ENCODE measurements around the gene RASL11B.
A peak's percentile ranks its signal among the peaks of the same experiment; 100 is the strongest.

Gene RASL11B

DNA sequence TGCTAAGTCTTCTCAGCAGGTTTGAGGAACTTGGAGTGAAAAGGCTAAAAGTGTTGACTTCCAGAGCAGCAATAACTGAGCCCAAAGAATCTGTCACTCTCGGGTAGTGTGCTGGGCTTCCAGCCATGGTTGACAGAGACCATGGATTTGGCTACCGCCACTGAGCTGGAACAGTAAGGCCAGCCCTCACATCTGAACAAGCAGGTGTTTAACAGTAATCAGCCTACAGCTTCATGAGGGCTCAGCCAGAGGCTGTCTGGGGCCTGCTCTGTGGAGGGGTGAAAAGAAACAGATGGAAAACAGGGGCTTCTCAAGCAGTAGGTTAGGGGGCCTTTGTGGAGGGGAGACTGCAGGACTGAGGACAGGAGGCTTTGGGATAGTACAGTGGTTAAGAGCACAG is 14.9 kb downstream of the RASL11B start:
- no peak for DNase-seq

DNA sequence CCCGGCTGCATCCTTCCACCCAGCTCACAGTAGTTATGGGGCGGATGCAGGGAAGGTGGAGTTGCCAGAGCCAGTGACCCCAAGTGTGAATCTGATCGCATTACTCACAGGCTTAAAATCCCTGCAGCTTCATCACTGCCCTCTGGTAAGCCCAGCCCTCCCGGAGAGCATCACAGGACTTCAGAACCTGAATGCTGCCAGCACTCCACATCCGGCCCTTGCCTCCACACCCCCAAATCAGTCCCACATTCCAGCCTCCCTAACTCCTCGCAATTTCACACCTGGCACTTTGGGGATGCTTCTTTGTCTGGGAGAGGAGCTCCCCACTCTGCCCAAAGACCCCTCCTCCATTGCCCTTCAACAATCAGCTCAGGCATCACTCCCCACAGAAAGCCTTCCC is 15.6 kb downstream of the RASL11B start:
- no peak for DNase-seq

DNA sequence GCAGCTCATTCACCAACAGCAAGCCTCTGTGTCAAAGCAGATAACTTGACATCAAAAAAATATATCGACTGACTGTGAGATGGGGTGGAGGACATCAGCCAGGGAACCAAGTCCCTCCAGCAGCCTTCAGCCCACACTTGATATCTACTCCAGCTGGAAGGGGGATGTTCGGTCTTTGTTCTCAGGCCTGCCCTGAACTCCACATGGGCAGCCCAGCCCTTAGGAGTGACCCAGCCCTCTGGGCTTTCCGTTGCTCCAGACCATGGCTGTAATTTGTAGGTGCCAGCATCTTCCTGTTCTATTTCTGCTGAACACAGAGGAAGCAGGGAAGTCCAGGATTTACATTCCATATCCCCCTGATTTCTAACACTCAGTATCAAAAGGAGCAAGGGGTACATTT is 17.4 kb downstream of the RASL11B start:
- no peak for DNase-seq

DNA sequence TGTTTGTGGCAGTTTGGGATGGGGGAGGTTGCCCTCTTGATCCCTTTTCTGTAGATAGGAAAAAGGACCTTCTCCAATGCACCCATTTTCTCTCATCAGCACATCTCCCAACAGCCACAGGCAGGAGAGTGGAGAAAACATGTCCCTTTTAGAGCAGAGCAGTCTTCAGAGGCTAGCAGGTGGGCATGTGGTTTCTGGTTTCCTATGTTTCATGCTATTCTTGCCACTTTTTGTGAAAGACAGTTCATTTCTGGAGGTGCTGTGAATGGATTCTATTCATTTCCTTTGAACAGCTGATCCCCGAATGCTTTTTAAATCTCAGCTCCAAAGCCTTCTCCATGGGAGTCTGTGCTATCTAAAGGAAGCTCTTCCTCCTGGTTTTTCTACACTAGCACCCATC is 18.9 kb downstream of the RASL11B start:
- no peak for DNase-seq

DNA sequence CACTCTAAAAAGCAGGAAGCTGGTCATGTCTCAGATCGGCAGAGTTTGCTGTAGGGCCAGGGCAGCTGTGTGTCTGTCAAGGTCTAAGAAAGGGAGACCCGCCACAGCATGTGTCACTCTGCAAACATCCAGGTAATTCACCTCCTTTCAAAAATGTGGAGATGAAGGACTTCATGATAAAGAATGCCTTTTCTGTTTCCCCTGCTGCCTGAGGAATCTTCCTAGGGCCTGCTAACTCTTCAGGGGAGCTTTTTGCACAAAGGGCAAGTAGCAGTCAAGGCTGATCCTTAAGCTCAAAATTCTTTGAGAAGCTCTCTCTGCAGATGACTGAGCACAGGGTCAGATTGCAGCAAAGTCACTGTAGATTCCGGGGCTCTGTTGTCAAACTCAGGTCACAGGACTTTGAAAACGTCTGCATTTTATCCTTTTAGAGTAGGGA is 21.1 kb downstream of the RASL11B start:
- no peak for DNase-seq

DNA sequence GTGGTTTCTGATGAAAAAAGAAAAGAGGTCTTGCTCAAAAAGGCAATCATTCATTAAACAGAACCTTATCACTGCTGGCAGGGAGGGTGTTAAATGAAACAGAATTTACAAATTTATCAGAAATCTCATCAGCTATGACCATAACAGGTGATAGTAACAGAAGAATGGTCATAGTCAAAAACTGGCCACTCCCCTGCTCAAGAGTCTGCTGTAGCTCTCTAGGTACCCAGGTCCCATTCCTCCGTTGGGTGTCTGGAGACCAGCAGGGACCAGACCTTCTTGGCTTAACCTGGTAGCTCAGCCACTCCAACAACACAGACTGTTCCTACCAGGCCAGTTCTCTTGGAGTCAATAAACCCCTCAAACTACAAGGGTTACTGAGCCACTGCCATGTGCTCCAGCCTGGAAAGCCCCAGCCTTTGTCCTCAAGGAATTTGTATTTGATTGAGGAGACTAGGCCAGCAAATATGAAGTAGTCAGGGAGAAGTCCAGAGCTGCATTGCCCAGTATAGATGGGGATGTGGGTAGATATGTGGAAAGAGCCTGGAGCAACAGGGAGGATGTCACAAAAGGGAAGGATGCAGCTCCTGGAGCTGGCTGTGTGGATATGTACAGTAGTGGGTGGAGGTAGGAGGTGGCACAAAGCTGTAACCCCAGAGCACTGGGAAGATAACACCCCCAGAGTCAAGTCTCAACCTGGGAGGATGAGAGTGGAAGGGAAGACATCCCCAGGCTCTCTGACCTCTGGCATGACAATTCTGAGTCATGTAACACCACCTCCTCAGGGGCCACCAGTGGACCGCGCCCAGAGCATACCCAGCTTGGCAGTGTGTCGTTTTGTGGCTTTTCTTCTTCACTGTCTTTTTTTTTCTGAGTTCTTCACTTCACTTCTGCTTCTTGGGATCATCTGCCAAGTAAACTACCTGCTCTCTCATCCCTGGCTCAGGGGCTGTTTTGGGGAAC is 21.9 kb downstream of the RASL11B start:
- no peak for DNase-seq

DNA sequence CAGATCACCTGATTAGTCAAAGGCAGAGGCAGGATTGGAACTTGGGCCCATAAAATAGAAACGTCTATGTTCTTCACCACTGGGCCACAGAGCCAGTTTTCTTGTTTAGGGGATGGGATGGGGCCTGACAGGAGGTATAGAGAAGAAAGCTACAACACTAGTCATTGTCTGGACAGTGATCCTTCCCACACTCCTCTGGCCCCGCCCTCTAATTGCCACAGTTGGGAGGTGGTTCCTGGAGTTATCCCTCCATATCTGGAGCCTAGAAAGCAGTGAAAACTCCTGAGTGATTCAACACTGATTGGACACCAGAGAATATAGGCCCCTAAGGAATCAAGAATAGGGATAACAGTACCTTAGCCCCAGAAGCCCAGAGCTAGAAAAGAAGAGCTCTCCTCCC is 22.9 kb downstream of the RASL11B start:
- DNase-seq, result no peak

DNA sequence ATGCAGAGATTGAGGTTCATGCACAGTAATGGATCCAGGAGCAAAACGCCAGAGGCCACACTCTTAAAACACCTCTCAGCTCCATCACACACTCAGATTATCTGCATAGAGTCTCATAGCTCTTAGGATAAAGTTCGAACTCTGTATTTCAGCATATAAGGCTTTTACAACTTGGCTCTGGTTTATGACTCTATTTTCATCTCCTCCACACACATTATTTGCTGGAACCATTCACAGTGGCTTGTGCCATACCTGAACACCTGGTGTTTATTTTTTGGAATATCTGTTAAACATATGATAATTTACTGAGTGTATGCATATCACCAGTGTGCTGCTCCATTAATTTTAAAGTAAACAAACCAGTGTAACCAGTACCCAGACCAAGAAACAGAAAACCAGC is 27.2 kb downstream of the RASL11B start:
- DNase-seq, result no peak

DNA sequence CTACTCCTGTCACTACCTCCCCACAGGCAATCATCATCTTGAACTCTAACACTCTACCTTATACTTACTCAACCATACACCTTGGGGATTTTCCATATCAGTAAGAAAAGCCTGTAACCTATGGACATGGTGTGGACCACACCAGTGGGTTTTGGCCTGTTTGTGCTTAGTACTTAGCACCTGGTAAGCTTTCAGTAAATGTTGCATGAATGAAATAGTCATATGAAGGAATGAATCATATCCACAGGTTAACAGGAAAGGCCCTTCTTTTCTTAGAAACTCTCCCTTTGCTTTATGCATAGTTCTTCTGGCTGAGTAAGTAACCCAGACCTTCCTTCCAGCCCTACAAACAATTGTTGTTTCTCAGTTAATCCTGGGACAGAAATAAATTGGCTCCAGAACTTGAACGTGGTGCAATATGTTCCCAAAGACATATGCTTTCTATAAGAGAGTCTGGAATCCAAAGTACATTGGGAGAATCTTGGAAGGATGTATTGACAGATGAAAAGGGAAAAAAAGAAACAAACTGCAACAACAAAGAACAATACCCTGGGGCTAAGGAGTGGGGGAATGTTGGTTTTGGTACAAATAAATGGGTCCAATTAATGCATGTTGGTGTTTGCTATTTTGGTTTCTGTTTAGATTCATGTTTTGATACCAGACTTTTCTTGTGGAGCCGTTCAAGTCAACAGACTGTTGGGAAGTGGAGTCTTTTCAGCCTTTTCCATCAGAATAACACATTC is 27.8 kb downstream of the RASL11B start:
- DNase-seq, result no peak

DNA sequence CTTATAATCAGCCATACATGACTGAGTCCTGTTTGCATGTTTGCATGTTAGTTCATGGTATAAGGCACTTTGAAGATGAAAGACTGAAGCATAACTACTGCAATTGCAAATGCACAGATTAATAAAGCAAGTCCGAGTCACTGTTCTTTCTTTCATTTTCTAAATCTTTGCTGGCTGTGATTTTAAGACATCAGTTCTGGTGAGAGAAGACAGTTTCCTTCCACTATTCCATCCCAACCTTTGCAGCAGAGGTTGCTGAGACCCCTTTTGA is 28.3 kb downstream of the RASL11B start:
- no peak for DNase-seq

DNA sequence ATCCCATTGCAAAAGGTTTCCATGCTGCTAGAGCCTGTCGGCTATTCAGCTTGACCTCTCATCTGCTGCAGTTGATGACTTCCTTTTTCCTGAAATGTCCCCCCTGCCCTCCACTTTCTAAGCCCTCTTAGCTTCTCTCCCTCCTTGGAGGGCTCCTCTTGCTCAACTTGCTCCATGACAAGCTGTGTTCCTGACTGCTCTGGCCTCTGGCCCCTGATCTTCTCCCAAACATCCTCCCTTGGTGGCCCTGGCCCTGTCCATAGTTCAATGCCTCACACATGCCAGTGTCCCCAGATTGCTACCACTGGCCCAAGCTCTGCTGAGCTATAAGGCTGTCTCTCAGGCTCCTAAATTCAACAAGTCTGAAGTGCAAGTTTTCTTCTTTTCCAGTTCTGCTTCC is 29.6 kb downstream of the RASL11B start:
- DNase-seq, result no peak

DNA sequence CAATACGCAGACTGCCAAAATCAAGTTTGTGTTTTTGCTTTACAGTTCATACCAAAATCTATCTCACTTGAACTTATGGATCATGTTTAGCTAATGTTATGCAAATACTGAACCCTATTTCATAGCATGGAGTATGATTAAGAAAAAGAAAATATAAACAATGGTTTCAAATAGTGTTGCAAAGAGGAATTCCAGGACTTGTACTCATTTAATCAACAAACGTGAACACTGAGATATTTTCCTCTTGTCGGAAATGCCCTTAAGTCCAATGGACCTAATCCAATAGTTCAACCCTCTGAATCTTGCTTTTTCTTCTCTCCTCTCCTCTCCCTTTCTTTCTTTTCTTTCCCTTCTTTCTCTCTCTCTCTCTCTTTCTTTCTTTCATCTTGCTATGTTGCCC is 30.8 kb downstream of the RASL11B start:
- DNase-seq, result no peak

DNA sequence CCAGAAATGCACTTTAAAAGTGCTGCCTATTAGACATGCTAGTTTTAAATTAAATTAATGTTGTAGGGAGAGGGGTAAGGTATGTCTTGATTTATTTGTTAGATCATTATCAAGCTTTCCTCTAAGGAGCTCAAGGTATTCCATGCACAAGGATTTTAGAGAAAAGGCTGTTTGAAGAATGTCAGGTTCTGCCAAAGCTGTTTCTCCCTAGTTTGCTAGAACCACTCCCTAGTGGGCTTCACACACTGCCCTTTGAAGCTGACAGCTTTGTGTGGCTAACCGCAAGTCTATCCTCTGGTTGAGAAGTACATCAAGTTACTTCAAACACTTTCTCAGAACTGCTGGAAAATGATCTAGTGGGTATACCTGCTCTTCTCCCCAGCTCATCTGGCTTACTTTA is 32.3 kb downstream of the RASL11B start:
- no peak for DNase-seq

DNA sequence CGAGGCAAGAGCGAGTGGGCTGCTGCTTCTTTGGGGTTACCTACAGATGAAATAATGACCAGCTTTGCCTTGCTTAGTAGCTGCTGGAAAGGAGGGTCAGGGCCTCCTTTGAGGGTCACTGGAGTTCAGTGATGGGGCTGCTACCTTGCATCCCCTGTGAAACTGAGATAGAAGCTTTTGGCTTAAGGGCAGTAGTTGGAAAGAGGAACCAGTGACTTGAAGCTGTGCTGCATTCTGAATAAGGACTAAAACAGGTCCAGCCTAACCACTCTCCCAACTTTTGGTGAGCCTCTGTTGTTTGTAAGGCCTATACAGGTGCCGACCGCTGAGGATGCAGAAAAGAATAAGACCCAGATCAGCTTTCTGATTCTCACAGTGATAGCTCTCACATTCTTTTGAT is 41.2 kb downstream of the RASL11B start:
- no peak for DNase-seq

DNA sequence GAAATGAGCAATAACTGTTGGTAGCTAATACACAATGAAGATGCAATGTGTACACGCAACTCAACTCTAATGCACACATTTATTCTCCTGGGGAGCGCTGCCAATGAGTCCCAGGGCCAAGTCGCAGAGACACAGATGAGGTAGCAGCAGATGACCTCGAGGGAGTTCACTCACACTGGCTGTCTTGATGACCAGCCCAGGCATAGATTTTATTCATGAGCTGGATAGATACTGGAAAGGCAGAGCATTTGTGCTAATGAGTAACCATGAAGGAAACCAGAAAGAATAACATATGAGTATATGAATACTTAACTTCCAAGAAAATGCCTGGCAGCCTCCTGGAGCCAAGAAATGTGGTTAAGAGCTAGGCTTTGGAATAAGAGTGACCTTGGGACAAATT is 42.3 kb downstream of the RASL11B start:
- no peak for DNase-seq

DNA sequence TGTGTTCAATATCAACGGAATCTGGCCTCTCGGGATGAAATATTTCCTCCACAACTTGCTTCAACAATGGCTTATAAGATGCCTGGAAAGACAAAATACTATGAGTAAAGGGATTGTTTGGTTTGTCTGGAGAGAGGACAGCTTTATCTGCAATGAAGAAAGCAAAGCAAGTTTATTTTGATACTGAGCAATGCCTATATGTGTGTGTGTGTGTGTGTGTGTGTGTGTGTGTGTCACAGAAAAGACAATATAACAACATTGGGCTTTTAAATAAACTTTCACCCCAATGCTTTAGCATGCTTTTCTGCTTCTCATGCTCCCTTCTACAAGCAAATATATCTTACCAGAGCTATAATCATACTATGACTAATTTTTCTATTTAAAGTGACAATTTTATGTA is 45.4 kb downstream of the RASL11B start:
- DNase-seq, result no peak

DNA sequence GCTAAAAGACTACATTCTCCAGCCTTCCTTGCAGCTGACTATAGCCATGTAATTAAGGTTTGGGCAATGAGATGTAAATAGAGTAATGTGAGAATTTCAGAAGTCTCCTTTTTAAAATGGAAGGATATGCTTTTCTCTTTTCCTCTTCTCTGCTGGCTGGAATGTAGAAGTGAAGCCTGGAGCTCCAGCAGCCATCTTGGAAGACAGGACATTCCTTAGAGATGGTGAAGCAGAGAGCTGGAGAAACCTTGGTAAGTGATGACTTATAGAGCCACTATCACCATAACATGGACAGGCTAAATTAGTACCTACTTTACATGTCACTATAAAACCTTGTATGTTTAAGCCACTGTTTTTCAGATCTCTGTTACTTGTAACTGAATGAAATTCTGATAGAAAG is 48.0 kb downstream of the RASL11B start:
- DNase-seq, result no peak

DNA sequence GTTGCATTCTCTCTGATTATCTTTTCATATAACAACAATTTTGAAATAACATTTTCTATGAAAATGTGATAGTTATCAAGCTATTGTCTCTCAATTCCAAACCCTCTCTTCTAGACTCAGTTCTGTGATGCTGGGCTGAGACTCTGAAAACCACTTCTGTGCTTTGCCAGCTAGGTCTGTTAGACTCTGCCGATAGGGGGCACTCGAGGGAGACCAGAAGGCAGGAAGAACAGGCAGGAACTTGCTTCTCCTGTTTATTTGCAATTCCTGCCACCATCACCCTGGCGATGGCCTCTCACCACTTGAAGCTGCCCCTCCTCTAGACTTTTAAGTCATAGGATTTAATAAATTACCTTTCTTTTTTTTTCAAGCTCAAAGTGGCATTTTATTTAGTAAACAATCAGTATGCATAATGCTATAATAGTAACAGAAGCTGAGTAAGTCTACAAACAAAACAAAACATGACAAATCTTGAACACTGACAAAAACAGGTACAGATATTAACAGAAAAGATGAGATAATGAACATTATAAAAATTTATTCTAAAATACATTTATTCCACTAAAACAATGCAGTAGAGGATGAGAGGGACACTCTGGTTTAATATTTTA is 49.7 kb downstream of the RASL11B start:
- DNase-seq, result peak; percentile 41 to 66

DNA sequence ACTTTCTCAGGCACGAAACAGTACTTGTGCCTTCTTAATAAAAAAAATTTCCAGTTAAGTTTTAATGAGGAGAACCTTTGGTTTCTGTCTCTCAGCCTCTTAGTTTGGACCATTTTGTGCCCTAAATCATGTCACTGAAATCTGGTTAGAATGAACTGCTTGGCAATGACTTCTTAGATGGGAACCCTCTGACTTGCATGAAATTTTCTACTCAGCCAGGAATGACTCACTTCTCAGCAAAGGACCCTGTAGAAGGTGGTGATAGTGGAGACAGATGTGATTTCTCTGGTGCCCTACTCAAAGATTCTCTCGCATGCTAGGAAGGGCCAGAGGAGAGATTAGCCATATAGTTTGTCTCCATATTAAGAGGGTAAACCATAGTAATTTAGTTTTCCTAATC is 50.5 kb downstream of the RASL11B start:
- DNase-seq, result no peak

DNA sequence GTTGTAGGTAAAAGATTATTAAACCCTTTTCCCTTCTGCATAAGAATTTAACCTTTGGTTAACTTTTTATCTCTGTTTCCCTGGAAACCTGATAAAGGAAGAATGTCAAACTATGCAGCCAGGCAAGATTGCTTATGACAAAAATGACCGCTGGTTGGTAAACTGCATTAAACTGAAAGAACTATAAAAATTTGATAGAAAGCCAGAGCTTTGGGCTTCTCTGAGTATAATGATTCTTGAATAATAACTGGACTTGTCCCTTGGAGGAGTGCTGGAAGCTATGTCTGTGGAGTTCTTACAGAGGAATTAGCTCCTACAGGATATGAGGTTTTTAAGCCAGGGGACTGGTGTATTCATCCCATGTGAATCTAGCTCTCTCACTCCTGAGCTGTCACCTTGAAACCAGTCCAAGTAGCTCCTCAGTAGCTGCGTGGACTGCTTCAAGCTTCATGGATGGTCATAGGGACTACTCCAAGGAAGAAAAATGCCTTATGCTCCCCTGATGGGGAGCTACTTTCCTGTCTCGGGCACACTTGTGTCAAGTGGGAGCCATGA is 52.0 kb downstream of the RASL11B start:
- no peak for DNase-seq

DNA sequence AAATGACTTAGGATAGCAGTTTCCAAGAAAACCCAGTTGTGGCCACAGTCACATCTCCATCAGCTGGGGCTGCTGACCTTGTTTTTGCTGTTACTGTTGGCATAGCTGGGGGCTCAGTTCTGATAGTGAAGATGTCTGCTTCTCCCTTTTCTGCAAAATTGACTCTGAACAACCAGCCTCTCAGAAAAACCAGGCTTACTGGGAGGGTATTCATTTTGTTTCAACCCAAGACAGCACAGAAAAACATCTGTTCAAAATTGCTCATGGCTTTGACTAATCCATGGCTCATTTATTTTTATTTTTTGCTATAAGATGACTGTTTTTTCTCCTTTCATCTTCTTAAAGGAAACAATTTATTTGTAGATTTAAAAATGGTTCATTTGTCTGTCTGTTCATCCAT is 53.1 kb downstream of the RASL11B start:
- no peak for DNase-seq

DNA sequence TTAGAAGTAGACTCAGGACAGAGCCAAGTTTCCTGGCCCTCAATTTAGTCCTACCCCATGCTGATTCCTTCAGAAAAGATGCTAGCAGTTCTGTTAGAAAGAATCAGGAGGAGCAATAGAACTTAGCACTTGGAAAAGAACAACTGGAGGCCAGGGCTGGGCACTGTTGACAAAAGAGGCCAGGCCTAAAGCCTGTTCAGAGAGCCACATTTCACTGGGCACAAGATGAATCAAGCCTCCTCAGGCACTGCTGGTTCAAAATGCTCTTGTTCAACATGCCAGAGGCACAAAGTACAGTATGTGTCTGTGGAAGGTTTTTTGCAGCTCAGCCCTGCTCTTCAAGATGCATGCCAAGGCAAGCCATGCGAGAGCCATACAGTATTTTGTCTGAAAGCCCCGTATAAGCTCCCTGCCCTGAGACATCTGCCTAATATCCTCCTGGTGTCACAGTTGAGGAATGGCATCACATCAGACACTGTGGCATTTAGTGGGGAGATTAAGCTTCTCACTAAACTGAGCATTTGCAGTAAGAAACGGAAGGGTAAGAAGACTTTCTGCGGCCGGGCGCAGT is 53.7 kb downstream of the RASL11B start:
- no peak for DNase-seq

Measured in CD4-positive, alpha-beta T cell treated with Interferon alpha-2 for 1 hour (primary cell).